NCI-H748 (cell line): ENCODE results near the gene ROR2.
A peak's percentile ranks its signal among the peaks of the same experiment; 100 is the strongest.
"Not testable (repeated sequence)": the region's sequence is repeated elsewhere in the genome, so short reads cannot be mapped to it uniquely, and the experiment has no call there.

Source experiments
- DNase-seq: peaks from one replicate; lab custom pipeline; 2025; ENCODE audit not compliant: unreplicated experiment; lab: John Stamatoyannopoulos, UW

Gene ROR2

DNA sequence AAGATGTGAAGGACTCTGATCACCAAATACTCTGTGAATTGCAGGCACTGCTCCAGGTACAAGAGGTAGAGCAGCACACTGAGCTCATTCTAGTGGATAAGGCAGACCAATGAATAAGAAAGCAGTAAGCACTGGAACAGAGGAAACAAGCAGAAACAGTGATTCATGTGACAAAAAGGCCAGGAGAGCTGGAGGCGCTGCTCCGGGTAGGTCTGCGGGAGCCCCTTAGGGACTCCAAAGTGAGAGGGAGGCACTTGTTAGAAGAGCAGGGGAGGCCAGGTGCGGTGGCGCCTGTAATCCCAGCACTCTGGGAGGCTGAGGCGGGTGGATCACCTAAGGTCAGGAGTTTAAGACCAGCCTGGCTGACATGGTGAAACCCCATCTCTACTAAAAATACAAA is 294.8 kb downstream of the ROR2 start:
- DNase-seq = no peak

DNA sequence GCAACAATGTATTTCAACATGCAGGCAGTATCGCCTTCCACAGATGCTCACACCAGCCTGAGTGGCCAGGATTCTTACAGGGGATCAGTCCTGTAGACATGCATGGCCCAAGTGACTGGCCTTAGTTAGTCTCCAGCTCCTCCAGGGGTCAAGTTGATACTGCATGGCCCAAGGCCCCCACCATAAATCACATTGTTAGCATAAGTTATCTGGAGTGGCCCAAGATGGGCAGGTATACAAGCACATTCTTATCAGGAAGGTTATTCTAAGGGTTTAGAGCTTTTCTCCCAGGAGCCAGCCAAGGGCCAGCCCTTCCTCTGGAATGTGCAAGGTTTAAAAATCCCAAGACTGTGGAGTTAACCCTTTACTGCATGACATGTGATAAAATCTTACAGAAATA is 295.5 kb downstream of the ROR2 start:
- DNase-seq = peak; percentile 21

DNA sequence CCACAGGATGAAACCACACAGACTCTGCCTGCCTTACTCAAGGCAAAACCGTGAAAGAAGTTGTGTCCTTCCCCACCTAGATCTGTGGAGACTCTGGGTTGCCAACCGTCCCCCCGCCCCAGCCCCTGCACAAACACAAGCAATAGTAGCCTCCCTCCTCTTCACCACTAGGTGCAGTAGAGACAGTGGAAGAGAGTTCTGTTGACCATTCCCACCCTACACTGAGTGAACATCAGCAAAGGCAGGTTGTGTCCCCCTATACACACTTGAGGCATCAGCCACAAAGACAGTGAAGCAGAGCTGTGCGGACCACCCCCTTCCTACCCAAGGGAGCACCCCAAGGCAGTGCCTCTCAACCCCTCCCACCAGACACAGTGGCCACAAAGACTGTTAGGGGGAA is 302.7 kb downstream of the ROR2 start:
- no peak for DNase-seq

DNA sequence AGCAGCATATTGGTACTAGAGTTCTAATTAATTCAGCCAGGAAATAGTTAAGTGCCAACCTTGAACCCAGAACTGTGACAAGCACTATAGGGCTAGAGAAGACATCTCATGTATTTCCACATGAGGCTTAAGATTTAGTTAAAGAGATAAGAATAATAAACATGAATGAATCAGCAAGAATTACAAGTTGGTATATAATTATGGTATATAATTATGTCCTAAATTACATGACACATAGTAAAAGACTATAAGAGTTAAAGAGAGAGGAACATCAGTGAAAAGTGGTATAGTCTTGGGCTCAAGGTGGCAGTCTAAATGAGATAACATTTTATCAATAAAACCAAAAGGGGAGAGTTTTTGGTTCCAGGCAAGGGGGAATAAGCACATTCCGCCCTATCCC is 303.3 kb downstream of the ROR2 start:
- no peak for DNase-seq

DNA sequence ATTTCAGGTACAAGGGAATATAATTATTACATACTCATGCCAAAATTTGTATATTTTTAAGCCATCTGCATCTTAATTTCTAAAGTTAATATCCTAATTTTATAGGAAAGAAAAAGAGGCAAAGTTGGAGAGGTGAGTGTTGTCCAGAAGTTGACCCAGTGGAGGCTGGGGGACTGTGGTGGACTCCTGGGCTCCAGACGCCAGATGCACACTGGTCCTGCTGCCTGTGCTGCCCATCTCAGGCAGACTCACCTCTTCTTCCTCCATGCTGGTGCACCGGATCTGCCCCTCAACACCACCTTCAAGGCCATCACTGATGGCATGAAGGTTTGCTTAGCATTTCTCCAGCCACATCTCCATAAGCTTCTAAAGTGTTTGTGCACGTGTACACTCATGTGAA is 305.6 kb downstream of the ROR2 start:
- DNase-seq = no peak

DNA sequence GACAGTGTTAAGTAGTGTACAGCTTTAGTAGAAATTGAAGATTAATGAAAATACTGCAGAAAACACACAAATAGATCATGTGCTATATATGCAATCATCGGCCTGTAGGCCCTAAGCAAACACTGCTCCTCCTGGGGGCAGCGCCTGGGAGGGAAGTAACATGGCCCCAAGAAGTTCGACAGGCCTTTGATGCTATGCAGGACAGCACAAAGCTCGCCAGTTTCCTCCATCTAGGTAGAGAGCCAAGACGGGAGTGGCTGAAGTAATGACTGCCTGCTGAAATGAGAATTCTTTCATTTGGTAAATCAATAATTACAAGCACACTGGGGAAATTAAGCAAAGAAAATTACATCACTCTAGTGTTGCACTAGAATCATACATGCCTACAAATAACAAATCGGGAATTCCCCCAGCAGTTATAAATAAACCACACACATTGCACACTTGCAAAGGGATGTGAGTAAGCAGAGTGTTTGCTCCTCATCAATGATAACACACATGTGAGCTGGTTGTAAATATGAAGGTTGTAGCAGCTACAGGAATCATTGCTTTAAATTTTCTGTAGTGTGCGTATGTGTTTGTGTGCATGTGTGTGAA is 306.4 kb downstream of the ROR2 start:
- DNase-seq = no peak

DNA sequence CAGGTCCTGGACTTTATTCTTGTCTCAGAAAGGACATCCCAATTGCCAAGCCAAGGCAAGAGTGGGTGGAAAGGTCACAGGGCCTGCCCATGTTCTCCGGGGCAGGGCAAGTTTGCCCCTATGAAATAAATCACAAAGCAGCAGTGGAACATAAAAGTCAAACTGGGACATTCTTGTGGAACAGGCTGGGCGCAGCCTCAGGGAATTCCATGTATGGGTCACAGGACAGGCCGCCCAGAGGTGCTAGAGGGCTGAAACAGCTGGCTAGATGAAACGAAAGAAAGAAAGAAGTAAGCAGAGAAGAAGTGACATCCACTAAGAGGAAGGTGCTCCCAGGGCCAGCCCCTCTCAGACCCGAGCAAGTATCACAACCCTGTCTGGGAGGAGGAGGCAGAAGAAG is 307.3 kb downstream of the ROR2 start:
- no peak for DNase-seq

DNA sequence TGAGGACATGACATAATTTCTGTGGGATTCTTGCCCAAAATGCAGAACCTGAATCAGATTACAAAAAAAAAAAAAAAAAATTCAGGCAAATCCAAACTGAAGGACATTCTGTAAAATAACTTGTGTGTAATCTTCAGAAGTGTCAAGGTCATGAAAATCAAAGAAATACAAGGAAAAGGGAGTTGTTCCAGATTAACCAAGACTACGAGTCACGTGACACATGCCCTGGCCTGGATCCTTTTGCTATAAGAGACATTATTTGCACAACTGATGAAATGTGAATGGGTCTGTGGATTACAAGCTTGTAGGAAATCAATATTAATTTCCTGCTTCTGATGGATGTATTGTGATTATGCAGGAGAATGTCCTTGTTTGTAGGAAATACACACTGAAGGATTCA is 309.6 kb downstream of the ROR2 start:
- DNase-seq = no peak

DNA sequence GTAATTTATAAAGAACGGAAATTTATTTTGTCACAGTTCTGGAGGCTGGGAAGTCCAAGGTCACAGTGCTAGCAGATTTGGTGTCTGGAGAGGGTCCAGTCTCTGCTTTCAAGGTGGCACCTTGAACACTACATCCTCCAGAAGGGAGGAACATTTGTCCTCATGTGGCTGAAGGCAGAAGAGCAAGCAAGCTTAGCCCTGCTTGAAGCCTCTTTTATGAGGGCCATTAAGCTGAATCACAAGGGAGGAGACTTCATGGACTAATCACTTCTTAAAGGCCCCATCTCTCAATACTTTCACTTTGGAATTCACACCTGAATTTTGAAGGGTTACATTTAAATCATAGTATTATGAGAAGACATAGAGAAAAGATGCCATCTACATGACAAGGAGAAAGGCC is 311.0 kb downstream of the ROR2 start:
- DNase-seq = no peak

DNA sequence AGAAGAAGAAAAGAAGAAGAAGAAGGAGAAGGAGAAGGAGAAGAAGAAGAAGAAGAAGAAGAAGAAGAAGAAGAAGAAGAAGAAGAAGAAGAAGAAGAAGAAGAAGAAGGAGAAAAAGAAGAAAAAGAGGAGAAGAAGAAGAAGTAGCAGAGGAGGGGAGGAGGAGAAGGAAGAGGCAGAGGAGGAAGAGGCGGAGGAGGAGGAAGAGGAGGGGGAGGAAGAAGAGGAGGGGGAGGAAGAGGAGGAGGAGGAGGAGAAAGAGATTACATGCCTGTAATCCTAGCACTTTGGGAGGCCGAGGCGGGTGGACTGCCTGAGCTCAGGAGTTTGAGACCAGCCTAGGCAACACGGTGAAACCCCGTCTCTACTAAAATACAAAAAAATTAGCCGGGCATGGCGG is 315.2 kb downstream of the ROR2 start:
- DNase-seq = not testable (repeated sequence)

DNA sequence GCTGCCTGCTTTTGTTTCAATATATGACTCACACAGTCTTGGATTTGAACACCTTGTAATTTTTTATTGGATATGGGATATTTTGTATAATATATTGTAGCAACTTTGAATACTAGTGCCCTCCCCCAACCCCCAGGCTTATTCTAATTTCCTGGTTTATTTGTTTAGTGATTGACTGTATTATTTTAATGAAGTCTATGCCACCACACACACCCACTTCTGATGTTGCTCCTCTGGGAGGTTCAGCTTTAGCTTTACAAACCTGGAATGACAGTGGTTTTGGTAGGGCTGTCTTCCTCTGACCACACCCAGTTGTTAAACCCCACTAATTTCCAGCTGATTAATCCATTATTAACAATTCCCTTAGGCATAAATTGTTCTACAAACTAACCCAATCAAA is 320.3 kb downstream of the ROR2 start:
- no peak for DNase-seq

DNA sequence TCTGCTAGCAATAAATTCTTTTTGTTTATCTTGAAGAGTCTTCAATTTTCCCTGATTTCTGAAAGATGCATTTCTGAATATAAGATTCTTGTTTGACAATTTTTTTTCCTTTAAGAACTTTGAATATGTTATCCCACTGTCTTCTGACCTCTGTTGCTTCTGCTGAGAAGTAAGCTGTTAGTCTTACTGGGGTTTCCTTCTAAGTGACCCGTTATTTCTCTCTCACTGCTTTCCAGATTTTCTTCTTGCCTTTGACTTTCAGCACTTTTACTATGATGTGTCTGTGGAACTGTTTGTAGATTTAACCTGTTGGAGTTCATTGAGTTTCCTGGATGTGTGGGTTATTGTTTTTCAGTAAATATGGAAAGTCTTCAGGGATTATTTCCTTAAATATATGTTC is 321.1 kb downstream of the ROR2 start:
- no peak for DNase-seq

DNA sequence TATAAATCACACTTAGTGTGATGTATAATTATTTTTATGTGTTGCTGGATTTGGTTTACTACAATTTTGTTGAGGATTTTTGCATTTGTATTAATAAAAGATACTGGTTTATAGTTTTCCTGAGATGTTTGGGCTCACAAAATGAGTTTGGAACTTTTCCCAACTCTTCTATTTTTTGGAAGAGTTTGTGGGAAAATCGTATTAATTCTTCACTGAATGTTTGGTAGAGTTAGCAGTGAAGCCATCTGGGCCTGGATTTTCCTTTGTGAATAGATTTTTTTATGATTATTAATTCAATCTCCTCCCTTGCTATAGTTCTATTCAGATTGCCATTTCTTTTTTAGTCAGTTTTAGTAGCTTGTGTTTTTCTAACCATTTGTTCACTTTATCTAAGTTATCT is 324.7 kb downstream of the ROR2 start:
- DNase-seq = no peak

DNA sequence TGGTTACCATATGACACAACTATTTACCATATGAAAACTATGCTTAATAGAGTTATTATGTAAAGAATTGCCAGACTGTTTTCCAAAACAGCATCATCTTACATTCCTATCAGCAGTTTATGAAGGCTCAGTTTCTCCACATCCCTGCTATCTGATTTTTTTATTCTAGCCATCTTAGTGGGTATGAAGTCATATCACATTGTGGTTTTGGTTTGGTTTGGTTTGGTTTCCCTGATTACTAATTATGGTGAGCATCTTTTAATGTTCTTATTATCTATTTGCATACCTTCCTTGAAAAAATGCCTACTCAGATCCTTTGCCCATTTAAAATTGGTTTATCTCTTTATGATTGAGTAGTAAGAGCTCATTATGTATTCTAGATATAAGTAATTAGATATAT is 327.0 kb downstream of the ROR2 start:
- no peak for DNase-seq

DNA sequence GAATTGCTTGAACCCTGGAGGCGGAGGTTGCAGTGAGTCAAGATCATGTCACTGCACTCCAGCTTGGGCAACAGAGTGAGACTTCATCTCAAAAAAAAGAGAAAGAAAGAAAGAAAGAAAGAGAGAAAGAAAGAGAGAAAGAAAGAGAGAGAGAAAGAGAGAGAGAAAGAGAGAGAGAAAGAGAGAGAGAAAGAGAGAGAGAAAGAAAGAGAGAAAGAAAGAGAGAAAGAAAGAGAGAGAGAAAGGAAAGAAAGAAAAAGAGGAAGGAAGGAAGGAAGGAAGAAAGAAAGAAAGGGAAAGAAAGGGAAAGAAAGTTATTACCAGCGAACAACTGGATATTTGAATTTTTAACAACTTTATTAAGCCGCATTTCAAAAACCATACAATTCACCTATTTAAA is 327.9 kb downstream of the ROR2 start:
- DNase-seq = not testable (repeated sequence)

DNA sequence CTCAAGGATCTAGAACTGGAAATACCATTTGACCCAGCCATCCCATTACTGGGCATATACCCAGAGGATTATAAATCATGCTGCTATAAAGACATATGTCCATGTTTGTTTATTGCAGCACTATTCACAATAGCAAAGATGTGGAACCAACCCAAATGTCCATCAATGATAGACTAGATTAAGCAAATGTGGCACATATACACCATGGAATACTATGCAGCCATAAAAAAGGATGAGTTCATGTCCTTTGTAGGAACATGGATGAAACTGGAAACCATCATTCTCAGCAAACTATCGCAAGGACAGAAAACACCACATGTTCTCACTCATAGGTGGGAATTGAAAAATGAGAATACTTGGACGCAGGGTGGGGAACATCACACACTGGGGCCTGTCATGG is 336.0 kb downstream of the ROR2 start:
- DNase-seq = not testable (repeated sequence)

DNA sequence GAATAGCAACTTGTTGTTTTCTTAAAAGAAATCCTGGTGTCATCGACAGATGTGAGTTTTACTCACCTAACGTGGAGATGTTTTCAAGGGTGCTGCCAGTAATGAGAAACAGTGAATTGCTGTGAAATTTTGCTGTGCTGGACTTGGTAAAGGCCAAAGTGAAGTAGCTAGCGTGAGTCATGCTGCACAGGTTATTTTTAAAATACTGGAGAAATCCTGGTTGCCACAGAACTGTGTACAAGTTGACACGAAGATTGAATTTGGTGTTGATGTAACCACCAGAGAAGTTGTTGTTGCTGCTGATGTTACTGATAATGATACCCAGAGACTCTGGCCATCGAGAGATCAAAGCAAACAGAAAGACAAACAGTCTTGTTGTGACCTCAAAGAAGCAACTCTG is 338.4 kb downstream of the ROR2 start:
- DNase-seq = no peak

DNA sequence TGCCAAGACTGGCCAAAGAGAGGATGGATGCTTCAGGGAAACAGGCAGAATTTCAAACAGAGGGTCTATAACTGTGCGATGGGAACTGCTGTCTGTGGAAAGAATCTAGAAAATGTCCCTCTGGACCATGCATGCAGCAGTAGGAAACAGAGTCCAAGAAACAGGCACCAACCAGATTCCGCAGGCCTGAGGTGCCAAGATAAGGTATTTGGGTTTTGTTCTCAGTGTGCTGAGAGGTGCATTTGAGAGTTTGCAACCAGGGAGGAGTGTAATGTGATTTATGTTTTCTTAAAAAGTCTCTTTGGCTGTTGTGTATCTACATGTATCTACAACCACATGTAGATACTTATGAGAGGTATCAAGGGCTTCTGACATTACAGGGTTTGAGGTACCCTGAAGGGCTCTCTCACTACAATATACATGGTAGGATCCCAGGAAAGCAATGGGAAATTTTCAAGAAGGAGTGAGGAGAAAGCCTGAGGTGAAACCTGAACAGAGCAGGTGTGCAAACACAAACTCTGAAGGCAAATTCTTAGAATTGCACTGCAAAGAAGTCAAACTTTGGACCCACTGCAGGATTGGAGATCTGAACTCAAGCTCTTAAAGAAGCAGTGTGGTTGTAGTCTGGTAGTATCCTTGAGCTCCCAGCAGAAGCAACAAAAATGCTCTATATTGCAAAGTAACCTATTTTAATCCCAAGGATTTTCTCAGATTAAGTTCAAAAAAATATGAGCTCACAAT is 343.6 kb downstream of the ROR2 start:
- no peak for DNase-seq

DNA sequence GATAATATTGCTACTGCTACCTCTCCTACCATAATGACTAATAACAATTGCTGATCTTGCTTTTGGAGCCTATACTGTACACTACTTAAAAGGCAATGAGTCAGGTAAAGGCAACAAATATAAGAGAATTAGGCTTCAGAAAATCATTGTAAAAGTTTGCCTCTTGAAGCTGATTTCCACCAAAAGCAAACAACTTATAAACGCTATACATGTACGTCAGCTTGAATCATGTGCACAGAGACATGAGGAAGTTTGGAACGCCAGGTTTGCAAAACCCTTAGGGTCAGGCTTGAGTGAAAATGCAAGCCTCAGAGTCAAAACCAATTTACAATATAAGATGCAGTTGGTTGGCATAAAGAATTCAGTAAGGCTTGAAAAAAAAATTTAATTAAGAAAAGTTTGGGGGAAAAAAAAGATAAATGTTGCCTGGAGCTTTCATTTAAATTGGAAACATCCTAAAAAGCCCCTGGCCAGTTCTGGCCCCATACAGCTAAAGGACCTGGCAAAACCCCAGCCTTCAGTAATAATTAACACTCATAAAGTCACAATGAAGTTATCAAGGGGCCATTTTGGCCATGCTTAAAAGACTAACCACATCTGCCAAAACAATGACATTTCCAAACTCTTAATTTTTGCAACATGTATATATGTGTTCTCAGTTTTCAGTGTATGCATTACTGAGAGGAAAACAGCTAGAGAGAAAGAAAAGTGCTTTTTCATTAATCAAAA is 345.4 kb downstream of the ROR2 start:
- no peak for DNase-seq

DNA sequence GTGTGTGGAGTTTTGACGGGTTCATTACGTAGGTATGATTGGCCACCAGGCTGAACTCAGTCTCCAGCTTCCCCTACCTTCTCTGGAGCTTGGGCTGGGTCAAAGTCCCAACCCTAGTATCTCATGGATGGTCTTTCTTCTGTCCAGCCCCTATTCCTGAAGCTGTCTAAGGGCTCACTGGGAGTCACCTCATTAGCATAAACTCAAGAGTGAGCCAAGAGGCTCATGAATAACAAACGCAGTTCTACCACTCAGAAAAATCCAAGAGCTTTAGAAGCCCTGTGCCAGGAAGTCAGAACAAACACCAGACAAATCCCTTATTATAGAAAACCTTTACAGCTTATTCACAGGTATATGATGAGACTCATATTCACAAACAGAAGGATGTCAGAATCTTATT is 346.1 kb downstream of the ROR2 start:
- DNase-seq = no peak

DNA sequence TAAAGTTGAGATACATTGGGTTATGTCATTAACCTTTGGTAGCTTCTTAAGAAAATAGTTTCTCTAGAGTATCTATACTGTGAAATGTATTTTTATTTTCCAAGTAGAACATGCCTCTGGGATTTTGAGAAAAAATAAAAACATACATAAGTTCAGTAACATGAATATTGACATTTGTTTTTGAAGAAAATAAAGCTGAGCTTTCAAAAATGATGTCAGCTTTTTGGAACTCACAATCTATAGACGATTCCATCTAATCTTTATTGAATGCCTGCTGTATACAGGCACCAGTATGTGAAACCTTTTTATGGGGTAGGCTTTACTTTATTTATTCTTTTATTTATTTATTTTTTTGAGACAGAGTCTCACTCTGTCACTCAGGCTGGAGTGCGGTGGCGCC is 350.5 kb downstream of the ROR2 start:
- no peak for DNase-seq

DNA sequence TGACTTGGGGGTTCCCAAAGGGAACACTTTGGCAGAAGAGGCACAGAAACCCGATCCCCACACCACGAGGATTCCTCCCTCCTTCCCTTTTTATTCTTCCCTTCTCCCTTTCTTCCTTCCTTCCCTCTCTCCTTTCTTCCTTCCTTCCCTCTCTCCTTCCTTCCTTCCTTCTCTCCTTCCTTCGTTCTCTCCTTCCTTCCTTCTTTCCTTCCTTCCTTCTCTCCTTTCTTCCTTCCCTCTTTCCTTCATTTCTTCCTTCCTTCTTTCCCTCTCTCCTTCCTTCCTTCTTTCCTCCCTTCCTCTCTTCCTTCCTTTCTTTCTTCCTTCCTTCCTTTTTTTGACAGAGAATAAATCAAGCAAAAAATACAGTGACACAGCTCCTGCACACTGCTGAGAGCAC is 358.4 kb downstream of the ROR2 start:
- DNase-seq = no peak
